Measurements from ENCODE around the gene SORCS2. TPM values are rescaled to one million over a fixed set of nuclear protein-coding genes. Genes with fewer than 3 reads are reported as not detected.

SORCS2 gene
- total and polyA plus RNA-seq, 2 donors (not counting 1 experiment from before 2014, with no cell fraction given) = not detected

- ChIA-PET POLR2A (no interaction called here), CTCF (no interaction called here)
- Mint-ChIP-seq H3K27ac (no peak overlapping the region), H3K4me3 (no peak overlapping the region), H3K4me1 (no peaks in the 10 kb centered on the region), H3K9me3 (ENCODE audit: insufficient read depth) (no peaks in the 10 kb centered on the region), H3K27me3 (peaks cover 12% of the 10 kb centered on the region)
- intact Hi-C loops (cut with micrococcal nuclease) = no loop called here
- H3K9ac ChIP-seq (ENCODE audit: low read length) = no peak overlapping the region
- H3K79me2 ChIP-seq (ENCODE audit: control insufficient read depth, insufficient read depth, low read length) = no peaks in the 10 kb centered on the region
- peaks cover 0 to 12% (median 0%) of the 10 kb centered on the region in 3 donors for H3K9me3 ChIP-seq (ENCODE audit: control extremely low read depth in 1 of 3, control insufficient read depth in 2 of 3, insufficient read depth in 1 of 3, low read length in 2 of 3)
- H4K20me1 ChIP-seq (ENCODE audit: control insufficient read depth, insufficient read depth, low read length, poor library complexity, severe bottlenecking) = no peaks in the 10 kb centered on the region
- 85% methylated on average over 16 of the region's 16 CpGs for WGBS (ENCODE audit: insufficient coverage)
- H3K4me3 ChIP-seq (ENCODE audit: control extremely low read depth in 1 of 5, extremely low read depth in 1 of 5, insufficient read depth in 1 of 5, low read depth in 2 of 5, low read length in 4 of 5) = no peak overlapping the region
- H3K27me3 ChIP-seq (replicated peaks in 1 of 4; ENCODE audit: control extremely low read depth in 1 of 4, control insufficient read depth in 3 of 4, insufficient read depth in 4 of 4, low read length in 3 of 4) = no peaks in the 10 kb centered on the region
- no peak for ATAC-seq (ENCODE audit: low read depth)
- no peak for DNase-seq
- H3K4me1 ChIP-seq (ENCODE audit: control insufficient read depth in 2 of 2, insufficient read depth in 2 of 2, low read length in 2 of 2) = no peaks in the 10 kb centered on the region
- H3K36me3 ChIP-seq (replicated peaks in 1 of 2; ENCODE audit: control extremely low read depth in 1 of 2, control insufficient read depth in 1 of 2, extremely low read depth in 1 of 2, insufficient read depth in 2 of 2, low read length in 1 of 2) = no peaks in the 10 kb centered on the region
- no peak overlapping the region for H2AFZ ChIP-seq (ENCODE audit: insufficient read depth, low read depth, low read length, poor library complexity, severe bottlenecking)
- no peak overlapping the region for H3K4me2 ChIP-seq (replicated peaks; ENCODE audit: low read depth, low read length, poor library complexity, severe bottlenecking)
- TF ChIP-seq CTCF (IDR thresholded peaks at IDR 0.05) (no peak), EZH2 (IDR thresholded peaks at IDR 0.05; ENCODE audit: borderline replicate concordance, insufficient read depth, low read depth, low read length, poor library complexity, severe bottlenecking) (no peak)
- H3K27ac ChIP-seq (ENCODE audit: low read length in 2 of 2) = no peak overlapping the region
Measured at GRCh38 chr4:7499661-7500060, 307.3 kb downstream of the SORCS2 start.

- no peaks in the 10 kb centered on the region for H3K27me3 ChIP-seq (replicated peaks in 1 of 4; ENCODE audit: control extremely low read depth in 1 of 4, control insufficient read depth in 3 of 4, insufficient read depth in 4 of 4, low read length in 3 of 4)
- Mint-ChIP-seq H3K9me3 (ENCODE audit: insufficient read depth) (no peaks in the 10 kb centered on the region), H3K27ac (no peak overlapping the region), H3K27me3 (peaks cover 12% of the 10 kb centered on the region), H3K4me1 (no peaks in the 10 kb centered on the region), H3K4me3 (no peak overlapping the region)
- H2AFZ ChIP-seq (ENCODE audit: insufficient read depth, low read depth, low read length, poor library complexity, severe bottlenecking) = no peak overlapping the region
- no peak overlapping the region for H3K4me3 ChIP-seq (ENCODE audit: control extremely low read depth in 1 of 5, extremely low read depth in 1 of 5, insufficient read depth in 1 of 5, low read depth in 2 of 5, low read length in 4 of 5)
- ATAC-seq (ENCODE audit: low read depth) (no peak), DNase-seq (no peak)
- TF ChIP-seq CTCF (IDR thresholded peaks at IDR 0.05) (no peak), EZH2 (IDR thresholded peaks at IDR 0.05; ENCODE audit: borderline replicate concordance, insufficient read depth, low read depth, low read length, poor library complexity, severe bottlenecking) (no peak)
- WGBS (ENCODE audit: insufficient coverage) = 49% methylated on average over 10 of the region's 10 CpGs
- ChIA-PET CTCF (no interaction called here), POLR2A (no interaction called here)
- H4K20me1 ChIP-seq (ENCODE audit: control insufficient read depth, insufficient read depth, low read length, poor library complexity, severe bottlenecking) = no peaks in the 10 kb centered on the region
- peaks cover 0 to 8% (median 0%) of the 10 kb centered on the region in 3 donors for H3K9me3 ChIP-seq (ENCODE audit: control extremely low read depth in 1 of 3, control insufficient read depth in 2 of 3, insufficient read depth in 1 of 3, low read length in 2 of 3)
- H3K9ac ChIP-seq (ENCODE audit: low read length) = no peak overlapping the region
- H3K27ac ChIP-seq (ENCODE audit: low read length in 2 of 2) = no peak overlapping the region
- H3K36me3 ChIP-seq (replicated peaks in 1 of 2; ENCODE audit: control extremely low read depth in 1 of 2, control insufficient read depth in 1 of 2, extremely low read depth in 1 of 2, insufficient read depth in 2 of 2, low read length in 1 of 2) = no peaks in the 10 kb centered on the region
- intact Hi-C loops (cut with micrococcal nuclease) = no loop called here
- no peaks in the 10 kb centered on the region for H3K4me1 ChIP-seq (ENCODE audit: control insufficient read depth in 2 of 2, insufficient read depth in 2 of 2, low read length in 2 of 2)
- H3K79me2 ChIP-seq (ENCODE audit: control insufficient read depth, insufficient read depth, low read length) = no peaks in the 10 kb centered on the region
- H3K4me2 ChIP-seq (replicated peaks; ENCODE audit: low read depth, low read length, poor library complexity, severe bottlenecking) = no peak overlapping the region
Measured at GRCh38 chr4:7500404-7500803, 308.1 kb downstream of the SORCS2 start.
